DMS153 (cell line): ENCODE data around the gene C14orf93.
"Not testable (repeated sequence)": the region's sequence is repeated elsewhere in the genome, so short reads cannot be mapped to it uniquely, and the experiment has no call there.

Experiments used
- DNase-seq: peaks from one replicate; lab custom pipeline; 2025; lab: John Stamatoyannopoulos, UW

Gene C14orf93

GRCh38 chr14:23020143-23021128 lies 10.5 kb upstream of the C14orf93 start:
- no peak for DNase-seq

DNA sequence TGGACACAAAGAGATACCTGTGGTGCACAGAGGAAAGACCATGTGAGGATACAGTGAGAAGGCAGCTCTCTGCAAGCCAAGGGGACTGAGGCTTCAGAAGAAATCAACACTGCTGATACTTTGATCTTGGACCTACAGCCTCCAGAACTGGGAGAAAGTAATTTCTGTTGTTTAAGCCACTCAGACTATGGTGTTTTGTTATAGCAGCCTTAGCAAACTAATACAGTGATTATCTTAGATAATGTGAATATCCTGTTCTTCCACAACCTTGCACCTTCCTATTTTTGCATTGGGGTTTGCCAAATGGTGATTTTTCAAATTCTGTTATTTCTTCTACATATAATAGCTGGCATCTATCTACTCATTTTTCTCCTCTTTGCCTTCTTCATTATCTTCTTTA lies 8.2 kb upstream of the C14orf93 start:
- DNase-seq: no peak

- no peak for DNase-seq
Measured at GRCh38 chr14:23017091-23017490, 7.1 kb upstream of the C14orf93 start.

DNA sequence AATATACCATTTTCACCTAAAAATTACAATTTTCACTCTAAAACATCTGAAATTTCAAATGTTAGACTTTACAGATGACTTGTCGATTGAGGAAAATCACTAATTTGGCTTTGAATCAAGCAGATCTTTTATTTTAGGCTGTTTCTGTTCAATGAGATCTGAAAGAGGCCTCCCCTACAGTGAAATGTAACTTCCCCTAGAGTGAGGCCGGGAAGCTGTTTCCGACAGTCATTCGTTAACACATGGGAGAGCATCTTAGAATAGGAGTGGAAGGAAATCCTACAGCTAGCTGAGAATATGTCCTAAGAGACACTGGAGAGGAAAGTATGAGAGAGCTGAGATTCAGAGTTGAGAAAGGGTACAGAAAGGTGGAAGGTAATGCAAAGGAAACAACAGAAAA lies 5.7 kb upstream of the C14orf93 start:
- DNase-seq: no peak

- not testable (repeated sequence) for DNase-seq
Measured at GRCh38 chr14:23013749-23014054, 3.8 kb upstream of the C14orf93 start.

- no peak for DNase-seq
Measured at GRCh38 chr14:23013054-23013748, 3.3 kb upstream of the C14orf93 start.

DNA sequence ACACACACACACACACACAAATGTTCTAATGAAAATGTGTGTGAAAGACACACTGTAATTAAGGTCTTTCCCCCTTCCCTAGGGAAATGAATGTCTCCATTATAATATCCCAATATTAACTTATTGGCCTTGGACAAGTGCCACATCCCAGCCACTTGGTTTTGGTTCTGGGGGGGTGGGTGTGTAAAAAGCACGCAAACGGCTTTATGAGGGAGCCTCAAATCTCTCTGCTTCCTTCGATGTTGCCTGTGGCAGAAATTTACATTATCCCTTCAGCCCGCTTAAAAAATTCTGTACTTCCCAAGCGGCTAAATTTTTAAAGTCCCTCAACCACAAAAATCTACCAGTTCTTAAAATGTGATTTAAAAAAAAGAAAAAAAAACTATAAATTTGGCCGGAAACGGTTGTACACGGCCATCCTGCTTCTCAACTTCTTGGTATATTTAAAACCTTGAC lies 432 bp downstream of the C14orf93 start:
- peak; percentile 5 for DNase-seq

GRCh38 chr14:23008831-23009230 lies 1.1 kb downstream of the C14orf93 start:
- DNase-seq: peak; percentile 27

DNA sequence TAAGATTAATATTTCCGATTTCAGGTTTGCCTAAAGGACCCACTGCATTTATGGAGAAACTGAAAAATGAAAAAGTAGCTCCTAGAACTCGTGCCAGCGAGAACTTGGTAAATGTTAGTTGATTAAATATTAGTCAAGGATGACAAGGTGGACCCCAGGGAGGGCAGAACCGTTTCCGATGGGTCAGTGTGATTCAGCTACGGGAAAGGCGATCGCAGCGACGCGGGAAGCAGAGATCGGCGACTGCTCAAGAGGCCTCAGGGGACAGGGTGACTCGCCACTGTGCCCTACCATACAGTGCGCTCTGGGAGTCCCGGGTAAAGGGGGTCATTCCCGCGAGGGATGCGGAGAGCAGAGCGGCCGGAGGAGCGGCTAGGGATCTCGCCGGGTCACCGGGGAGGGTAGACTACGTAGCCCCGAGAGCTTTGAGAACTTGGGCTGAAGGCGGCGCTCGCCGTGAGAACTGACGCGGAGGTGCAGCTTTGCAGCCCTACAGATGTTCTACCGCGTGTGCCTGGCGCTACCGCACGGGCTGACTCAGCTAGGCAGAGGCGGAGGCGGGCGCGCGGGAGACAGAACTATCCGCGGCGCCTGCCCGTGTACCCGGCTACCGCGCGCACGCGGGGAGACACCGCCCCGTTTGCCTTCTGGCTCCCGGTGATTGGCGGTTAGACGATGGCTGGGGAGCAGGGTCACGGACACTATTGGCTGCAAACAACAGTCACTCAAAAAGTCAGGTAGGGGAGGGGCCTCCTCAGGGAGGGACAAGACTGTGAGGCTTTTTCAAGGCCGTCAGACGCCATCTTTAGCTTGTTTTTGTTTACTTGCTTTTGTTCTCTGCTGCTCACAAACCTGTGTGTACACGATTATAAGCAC lies 3.2 kb downstream of the C14orf93 start:
- DNase-seq: peak; percentile 97

DNA sequence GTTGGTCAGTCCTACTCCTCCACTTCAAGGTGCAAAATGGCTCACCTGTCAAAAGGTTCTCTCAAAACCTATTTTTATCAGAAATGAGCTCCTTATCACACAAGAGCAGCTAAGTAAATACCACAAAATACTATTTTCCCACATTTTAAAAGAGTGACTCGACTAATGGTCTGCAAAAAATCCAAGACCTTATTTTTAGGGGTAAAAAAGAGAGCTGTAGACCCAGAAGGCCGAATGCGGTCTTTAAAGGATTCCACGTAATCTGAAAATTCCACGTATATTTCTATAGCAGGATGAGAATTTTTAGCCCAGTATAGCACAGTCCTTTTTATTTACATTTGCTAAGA lies 3.8 kb downstream of the C14orf93 start:
- DNase-seq: no peak

- DNase-seq: no peak
Measured at GRCh38 chr14:23005451-23006187, 4.3 kb downstream of the C14orf93 start.

DNA sequence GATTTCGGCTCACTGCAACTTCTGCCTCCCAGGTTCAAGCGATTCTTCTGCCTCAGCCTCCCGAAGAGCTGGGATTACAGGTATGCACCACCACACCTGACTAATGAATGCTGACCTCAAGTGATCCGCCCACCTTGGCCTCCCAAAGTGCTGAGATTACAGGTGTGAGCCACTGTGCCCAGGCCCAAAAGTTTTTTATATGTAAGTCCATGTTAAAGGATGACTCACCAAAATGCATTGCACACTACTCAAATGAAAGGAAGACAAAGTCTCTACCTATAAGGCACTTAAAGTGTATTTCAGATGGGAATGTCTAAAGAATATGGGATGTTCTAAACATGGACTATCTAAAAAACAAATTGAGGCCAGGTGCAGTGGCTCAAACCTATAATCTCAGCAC lies 5.7 kb downstream of the C14orf93 start:
- not testable (repeated sequence) for DNase-seq

DNA sequence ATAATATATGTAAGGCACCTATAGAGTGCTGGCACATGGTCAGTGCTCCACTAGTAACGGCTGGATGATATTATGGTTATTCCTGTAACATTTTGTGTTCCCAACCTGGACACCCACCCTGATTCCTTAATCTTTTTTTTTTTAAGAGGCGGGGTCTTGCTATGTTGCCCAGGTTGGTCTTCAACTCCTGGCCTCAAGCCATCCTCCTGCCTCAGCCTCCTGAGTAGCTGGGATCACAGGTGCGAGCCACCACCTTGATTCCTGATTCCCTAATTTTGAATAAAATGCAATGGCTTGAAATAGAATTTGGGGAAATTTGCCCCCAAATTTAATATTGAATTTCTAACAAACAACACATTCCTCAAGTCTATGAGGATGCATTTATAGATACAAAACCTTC lies 7.4 kb downstream of the C14orf93 start:
- no peak for DNase-seq

DNA sequence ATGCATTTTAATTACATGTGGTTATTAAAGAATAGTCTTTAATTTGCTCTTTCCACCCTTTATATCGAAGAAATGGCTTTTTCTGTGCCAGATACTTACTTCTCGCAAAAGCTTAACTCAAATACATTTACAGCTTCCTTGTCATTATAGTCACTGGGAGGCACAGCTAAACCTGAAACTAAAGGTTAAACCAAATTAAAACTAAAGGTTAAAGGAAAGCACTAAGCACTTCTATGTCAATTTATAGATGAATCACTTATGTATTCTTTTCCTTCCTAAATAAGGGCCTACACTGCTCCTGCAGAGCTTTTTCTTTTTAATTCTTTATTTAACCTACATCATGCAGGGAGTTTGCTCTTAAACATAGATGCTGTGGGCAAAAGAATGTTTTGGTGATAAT lies 9.1 kb downstream of the C14orf93 start:
- no peak for DNase-seq

- no peak for DNase-seq
Measured at GRCh38 chr14:22998329-22999012, 11.5 kb downstream of the C14orf93 start.

DNA sequence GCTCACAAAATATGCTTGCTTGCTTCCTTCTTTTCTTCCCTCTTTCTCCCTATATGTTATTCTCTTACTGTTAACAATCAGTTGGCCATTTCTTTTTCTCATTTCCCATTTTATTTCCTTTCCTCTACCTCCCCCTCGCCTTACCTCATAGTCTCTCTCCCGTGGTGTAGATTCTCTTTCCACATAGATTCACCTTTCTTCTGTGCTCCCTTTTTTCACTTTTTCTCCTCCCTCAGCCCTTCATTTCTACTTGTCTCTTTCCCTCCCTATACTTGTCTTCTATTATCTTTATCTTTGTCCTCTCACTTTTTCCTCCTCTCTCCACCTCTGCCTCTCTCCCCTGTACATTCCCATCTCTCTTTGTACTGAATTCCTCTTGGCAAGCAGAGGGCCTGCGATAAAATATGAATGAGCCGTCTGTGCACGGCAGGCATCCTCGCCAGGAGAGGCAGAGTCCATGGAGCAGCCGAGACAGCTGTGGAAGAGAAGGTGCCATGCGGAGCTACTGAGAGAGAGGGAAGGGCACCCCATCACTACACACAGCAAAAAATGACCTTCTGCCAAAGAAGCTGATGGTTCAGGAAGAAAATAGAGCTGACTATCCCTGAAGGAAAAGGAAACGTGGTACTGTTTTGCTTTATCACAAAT lies 12.1 kb downstream of the C14orf93 start:
- no peak for DNase-seq

- DNase-seq: no peak
Measured at GRCh38 chr14:22996768-22997654, 12.9 kb downstream of the C14orf93 start.

GRCh38 chr14:22995889-22996625 lies 13.9 kb downstream of the C14orf93 start:
- DNase-seq: no peak

GRCh38 chr14:22994762-22995275 lies 15.1 kb downstream of the C14orf93 start:
- no peak for DNase-seq
